Brain microvascular endothelial cell (primary cell): ENCODE results near the gene ELOVL3.

ENCODE experiments used
- DNase-seq: peaks from one replicate; pipeline ENCODE4 v3.0.0-alpha.2; 2020
- H3K27ac ChIP-seq: fragments of 250-450 bp; sonication (Bioruptor Pico); 2 replicates; pipeline ENCODE4 v1.5.1; 2020; ENCODE audit warnings: mild to moderate bottlenecking, moderate library complexity
- H3K27me3 ChIP-seq: fragments of 250-450 bp; sonication (Bioruptor Pico); replicated peaks from 2 replicates; pipeline ENCODE4 v1.5.1; 2020; ENCODE audit warnings: mild to moderate bottlenecking
- H3K36me3 ChIP-seq: fragments of 250-450 bp; sonication (Bioruptor Pico); replicated peaks from 2 replicates; pipeline ENCODE4 v1.5.1; 2020; ENCODE audit warnings: mild to moderate bottlenecking
- H3K4me3 ChIP-seq: 2 replicates; pipeline ENCODE4 v1.5.1; 2011; ENCODE audit warnings: low read depth, mild to moderate bottlenecking, control low read depth, low read length, moderate library complexity
- CTCF ChIP-seq: IDR thresholded peaks from 2 replicates; pipeline ENCODE4 v1.5.1; 2011; ENCODE audit warnings: low read depth, mild to moderate bottlenecking, moderate library complexity, low read length, control low read depth, inconsistent platforms; ENCODE audit errors: missing control alignments
- in situ Hi-C: cut with HindIII; loops from 2 replicates; pipeline ENCODE4 v1.10.0; 2017; ENCODE audit warnings: low sequenced_read_pairs, low pct_ligation_motif_present

ELOVL3 gene

GRCh38 chr10:102274062-102274461 is 48.0 kb downstream of the ELOVL3 start:
- in situ Hi-C loops = no loop called here
- Histone ChIP-seq H3K27ac (no peak overlapping the region), H3K27me3 (no peaks in the 10 kb centered on the region), H3K4me3 (no peak overlapping the region), H3K36me3 (no peaks in the 10 kb centered on the region)
- no peak for TF ChIP-seq CTCF
- DNase-seq = no peak

- in situ Hi-C loops = no loop called here
- Histone ChIP-seq H3K27ac (no peak overlapping the region), H3K4me3 (no peak overlapping the region), H3K36me3 (no peaks in the 10 kb centered on the region), H3K27me3 (no peaks in the 10 kb centered on the region)
- no peak for DNase-seq
- TF ChIP-seq CTCF = no peak
Observed at GRCh38 chr10:102275343-102275742, 49.2 kb downstream of the ELOVL3 start.

- no peaks in the 10 kb centered on the region for H3K27me3 ChIP-seq
- no peak for DNase-seq
- in situ Hi-C loops = no loop called here
- no peak for TF ChIP-seq CTCF
- H3K36me3 ChIP-seq = no peaks in the 10 kb centered on the region
- no peak overlapping the region for H3K4me3 ChIP-seq
- H3K27ac ChIP-seq = no peak overlapping the region
Observed at GRCh38 chr10:102279104-102279503, 53.0 kb downstream of the ELOVL3 start.
